Thyroid gland (tissue), 4 donors: ENCODE measurements around the gene LAMA3.

Experiments
- POLR2A ChIP-seq, 2 donors: fragments of 450-650 bp; IDR thresholded peaks; one replicate each; pipeline ENCODE4 v1.6.1; 2017; ENCODE audit warnings: antibody characterized with exemption in 2 of 2, mild to moderate bottlenecking in 2 of 2, moderate library complexity in 1 of 2
- TF ChIP-seq, protein P1 (sequence below), 6 experiments: fragments of 200-600 bp in 3 of 6; fragments of 450-650 bp in 3 of 6; sonication (generic) in 3 of 6; IDR thresholded peaks; one replicate each; pipeline ENCODE4 v1.5.1; 2016 to 2019; ENCODE audit warnings: antibody characterized with exemption in 6 of 6, mild to moderate bottlenecking in 2 of 6, inconsistent platforms in 1 of 6, moderate library complexity in 1 of 6

DNA sequence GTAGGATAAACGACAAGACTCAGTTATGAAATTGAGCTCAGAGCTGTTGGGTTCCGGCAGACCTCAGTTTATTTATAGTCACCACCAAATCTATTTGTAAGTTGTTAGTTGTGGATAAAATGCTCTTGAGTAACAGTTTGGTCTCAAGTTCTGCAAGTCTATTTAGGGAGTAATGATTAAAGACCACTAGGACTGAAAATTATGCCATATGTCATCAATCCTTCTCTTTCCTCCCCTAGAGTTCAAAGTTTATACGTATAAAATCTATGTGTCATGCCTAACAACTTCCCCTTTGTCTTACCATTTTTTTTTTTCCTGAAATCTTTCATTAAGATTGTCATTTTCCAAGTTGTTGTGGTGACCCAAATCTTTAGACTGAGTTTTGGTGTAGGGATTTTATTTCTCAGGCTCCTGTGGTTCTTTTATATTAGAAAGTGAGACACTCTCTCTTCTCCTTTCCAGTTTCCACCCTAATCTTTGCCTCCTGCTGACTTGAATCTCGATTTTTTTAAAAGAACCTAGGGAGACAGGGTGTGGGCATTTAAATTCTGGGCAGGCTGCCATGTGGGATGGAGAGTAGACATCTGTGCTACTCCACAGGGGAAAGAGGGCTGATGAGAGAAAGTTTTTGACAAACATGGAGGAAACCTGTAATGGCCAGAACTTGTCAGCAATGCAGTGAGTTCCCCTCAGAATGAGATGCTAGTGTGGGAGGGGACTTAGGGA, 51.0 kb downstream of the LAMA3 start:
- TF ChIP-seq POLR2A (IDR thresholded peaks at IDR 0.05), result no peak
- TF ChIP-seq, protein P1, sequence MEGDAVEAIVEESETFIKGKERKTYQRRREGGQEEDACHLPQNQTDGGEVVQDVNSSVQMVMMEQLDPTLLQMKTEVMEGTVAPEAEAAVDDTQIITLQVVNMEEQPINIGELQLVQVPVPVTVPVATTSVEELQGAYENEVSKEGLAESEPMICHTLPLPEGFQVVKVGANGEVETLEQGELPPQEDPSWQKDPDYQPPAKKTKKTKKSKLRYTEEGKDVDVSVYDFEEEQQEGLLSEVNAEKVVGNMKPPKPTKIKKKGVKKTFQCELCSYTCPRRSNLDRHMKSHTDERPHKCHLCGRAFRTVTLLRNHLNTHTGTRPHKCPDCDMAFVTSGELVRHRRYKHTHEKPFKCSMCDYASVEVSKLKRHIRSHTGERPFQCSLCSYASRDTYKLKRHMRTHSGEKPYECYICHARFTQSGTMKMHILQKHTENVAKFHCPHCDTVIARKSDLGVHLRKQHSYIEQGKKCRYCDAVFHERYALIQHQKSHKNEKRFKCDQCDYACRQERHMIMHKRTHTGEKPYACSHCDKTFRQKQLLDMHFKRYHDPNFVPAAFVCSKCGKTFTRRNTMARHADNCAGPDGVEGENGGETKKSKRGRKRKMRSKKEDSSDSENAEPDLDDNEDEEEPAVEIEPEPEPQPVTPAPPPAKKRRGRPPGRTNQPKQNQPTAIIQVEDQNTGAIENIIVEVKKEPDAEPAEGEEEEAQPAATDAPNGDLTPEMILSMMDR (IDR thresholded peaks at IDR 0.05), result no peak
